ENCODE results near the gene TIMP3. TPM values are rescaled to one million over a fixed set of nuclear protein-coding genes. Genes with fewer than 3 reads are reported as not detected.
A peak's percentile ranks its signal among the peaks of the same experiment; 100 is the strongest.

The TIMP3 gene
- total RNA-seq, 1 donor from 2014 or later: 171 TPM

- no peak for DNase-seq
Observed at GRCh38 chr22:32786027-32786418, 15.5 kb upstream of the TIMP3 start.

- peak; percentile 60 for DNase-seq
Observed at GRCh38 chr22:32788904-32789624, 12.4 kb upstream of the TIMP3 start.

DNA sequence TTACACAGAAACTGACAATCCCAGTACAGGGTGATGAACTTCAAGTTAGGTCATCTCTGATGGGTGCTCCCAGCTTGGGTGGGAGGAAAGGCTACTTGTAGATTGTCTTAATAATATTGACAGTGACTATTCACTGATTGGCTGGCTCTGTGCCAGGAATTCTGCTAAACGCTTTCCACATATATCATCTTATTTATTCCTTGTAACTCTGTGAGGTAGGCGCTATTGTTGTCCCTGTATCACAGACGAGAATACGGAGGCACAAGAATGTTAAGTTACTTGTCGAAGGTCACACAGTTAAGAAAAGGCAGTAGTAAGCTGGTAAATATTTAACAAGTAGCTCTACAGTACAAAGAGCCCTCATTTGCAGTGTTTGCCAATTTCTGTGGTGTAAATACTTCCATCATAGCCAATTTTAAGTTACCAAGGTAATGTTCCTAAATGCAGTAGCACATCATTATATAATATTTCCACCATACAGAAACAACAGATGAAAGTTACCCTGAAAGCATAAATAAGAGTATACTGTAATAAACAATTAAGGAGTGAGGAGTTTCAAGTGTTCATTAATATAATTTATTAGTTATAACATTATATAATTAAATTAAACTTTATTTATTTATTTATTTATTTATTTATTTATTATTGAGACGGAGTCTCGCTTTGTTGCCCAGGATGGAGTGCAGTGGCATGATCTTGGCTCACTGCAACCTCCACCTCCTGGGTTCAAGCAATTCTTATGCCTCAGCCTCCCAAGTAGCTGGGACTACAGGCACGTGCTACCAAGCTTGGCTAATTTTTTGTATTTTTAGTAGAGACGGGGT lies 11.5 kb upstream of the TIMP3 start:
- DNase-seq: no peak

GRCh38 chr22:32791056-32791455 lies 10.4 kb upstream of the TIMP3 start:
- no peak for DNase-seq

- DNase-seq: no peak
Observed at GRCh38 chr22:32791485-32791884, 10.0 kb upstream of the TIMP3 start.

GRCh38 chr22:32793589-32793988 lies 7.9 kb upstream of the TIMP3 start:
- no peak for DNase-seq

DNA sequence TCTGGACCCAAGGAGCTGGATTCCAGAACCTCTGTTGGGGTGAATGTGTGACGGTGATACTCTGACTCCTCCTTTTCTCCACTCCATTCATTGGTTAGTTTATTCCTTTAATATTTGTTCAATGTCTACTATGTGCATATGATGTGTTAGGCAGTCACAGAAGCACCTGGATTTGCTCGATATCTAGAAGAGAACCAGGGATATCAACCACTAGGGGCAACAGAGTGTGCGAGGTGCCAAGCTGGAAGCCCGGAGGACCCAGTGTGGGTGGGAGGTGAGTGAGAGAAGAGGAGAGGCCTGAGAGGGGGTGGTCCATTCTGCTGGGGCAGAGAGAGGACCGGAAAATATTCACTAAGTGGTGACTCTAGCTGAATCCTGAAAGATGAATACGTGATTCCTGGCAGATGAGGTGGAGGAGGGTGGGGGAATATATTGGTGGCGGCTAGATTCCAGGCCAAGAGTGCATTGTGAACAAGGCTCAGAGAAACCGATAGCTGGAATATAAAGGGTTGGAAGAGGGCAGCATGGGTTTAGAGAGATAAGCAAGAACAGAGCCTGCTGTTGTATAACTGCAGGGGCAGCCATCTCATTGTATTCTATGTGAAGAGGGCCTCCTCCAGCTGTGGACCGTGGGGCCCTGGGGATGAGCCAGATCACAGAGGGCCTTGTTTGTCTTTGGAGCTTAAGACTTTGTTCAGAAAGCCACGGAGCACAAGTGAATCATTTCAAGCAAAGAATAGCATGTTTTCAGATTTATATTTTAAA lies 6.9 kb upstream of the TIMP3 start:
- no peak for DNase-seq

DNA sequence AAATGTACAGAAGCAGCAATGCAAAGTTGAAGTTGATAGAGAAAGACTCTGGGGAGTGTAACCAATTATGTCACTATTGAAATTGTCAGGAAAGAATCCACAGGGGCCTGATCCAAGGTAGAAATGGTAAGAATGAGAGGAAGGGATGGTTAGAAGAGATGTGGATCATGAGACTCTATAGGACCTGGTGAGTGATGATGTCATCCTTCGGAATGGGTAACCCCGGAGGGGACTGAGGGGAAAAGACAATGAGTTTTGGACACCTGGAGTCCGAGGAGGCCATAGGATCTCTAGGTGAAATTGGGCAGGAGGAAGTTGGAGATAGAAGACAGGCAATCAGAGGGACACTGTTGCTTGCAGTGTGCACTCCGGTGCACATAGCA lies 6.3 kb upstream of the TIMP3 start:
- no peak for DNase-seq

- peak; percentile 88 for DNase-seq
Observed at GRCh38 chr22:32796865-32797573, 4.5 kb upstream of the TIMP3 start.

DNA sequence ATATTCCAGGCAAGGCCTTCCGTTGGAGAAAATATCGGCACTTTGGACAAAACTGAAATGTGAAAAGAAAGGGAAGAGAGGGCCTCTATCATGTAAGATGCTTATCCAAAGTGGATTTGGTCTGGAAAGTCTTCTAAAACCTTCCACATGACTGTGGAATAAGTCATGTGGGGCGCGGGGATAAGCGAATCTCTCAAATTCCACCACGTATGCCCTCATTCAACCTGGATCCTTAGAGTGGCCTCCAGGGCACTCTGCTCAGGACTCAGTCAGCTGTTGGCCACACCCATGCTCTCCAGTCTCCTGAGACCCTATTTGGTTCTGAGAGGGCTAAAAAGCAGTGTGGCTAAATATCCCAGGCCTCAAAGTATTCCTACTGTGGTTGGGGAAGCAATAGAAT lies 2.0 kb upstream of the TIMP3 start:
- DNase-seq: no peak

- peak; percentile 90 for DNase-seq
Observed at GRCh38 chr22:32800158-32800882, 1.2 kb upstream of the TIMP3 start.

DNA sequence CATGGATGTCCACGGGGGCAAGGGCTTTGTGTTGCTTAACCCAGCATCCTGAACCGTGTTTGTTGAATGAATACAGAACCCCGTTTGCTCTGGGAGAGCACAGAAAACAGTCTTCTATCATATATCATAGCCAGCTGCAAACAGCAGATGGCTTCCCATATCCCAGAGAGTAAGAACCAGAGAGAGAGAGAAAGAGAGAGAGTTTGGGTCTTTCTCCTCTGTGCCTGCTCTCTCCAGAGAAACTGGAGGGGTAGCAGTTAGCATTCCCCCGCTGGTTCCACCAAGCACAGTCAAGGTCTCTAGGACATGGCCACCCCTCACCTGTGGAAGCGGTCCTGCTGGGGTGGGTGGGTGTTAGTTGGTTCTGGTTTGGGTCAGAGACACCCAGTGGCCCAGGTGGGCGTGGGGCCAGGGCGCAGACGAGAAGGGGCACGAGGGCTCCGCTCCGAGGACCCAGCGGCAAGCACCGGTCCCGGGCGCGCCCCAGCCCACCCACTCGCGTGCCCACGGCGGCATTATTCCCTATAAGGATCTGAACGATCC lies 440 bp upstream of the TIMP3 start:
- DNase-seq: peak; percentile 73

DNA sequence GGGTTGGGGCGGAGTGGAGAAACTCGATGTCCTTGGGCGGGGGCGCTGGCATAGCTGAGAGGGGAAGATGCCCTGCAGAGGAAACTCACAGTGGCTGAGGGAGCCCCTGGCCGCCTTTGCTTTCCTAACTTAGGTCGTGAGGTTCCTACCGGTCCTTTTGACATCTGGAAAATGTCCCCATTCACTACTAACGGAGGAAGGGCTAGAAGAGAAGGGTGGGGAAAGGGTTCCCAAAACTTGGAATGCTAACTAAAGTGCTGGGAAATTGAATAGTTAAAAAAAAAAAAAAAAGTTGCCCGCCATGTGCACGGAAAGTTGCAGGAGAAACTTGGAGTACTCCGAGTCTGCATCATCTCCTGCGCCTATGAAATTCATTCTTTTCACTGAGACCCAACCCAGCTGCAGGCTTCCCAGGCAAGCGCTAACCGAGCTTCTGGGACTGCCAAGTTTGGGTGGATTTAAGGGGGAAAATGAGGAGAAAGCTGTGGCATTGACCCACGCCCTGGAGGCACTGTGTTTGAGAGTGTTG lies 796 bp downstream of the TIMP3 start:
- DNase-seq: no peak

- no peak for DNase-seq
Observed at GRCh38 chr22:32803020-32803737, 1.7 kb downstream of the TIMP3 start.

DNA sequence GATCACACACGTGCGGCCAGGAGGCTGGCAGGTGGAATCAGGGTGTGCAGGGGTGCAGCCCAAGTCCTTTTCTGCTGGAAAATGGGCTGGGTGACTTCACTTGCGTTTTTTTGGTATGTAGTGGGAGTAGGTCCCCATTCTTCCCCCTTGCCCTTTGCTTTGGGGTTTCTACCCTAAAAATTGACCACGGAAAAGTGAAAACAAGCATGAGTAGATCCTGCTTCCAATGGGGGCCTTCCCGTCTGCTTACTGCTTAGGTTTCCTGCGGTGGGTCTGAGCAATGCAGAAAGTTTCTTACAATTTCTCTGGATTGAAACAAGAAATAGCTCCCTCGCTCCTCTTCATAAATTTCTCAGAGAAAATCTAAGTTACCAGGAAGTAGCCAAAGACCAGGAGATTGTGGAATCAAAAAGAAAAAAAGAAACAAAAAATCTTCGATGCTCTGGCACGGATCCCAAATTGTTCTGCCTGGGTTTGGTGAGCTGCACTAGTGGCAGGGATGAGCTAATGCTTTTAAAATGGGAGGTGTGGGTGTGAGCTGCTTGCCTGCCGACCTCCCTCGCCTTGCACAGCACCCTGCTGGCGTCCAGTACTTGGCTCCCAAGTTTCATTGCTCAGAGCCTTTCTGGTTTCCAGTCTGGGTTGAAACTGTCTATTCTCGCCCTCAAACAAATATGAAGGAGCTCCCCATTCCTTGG lies 2.4 kb downstream of the TIMP3 start:
- no peak for DNase-seq

GRCh38 chr22:32804531-32805360 lies 3.2 kb downstream of the TIMP3 start:
- no peak for DNase-seq

DNA sequence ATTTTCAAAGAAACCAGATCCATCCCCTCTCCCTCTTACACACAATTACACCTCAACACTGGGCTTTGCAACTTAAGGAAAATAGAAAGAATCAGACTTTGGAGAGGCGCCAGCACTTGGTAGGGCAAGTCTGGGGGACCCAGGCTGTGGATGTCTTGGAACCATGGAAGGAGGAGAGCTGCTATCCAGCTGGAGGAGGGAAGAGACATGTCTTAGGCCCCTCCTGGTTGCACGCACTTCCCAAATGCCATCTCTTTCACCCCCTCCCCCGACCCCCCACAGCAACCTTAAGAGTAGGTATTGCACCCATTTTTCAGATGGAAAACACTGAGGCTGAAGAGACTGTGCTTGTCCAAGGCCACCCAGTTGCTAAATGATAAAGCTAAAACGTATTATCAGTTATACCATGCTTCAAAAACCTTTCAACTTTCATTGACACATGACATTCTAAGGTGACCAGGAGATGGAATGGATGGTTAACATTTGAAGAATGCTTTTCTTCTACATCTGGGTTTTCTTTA lies 3.9 kb downstream of the TIMP3 start:
- no peak for DNase-seq

DNA sequence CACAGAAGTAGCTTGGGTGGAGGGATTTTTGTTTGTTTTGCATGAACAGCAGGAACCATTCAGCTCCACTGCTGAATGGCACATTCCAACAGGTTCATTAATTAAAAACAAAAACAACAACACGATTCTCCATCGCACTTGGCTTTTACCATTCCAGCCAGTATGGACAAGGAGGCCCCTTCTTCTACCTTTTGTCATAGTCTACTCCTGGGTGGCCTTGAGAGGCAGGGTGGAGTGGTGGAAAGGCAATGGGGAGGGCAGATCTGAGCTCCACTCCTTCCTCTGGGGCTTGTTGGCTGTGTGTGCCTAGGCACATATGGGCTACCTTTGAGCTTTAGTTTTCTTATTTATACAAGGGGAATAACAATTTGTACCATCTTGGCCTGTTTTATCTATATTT lies 4.8 kb downstream of the TIMP3 start:
- DNase-seq: no peak

GRCh38 chr22:32808038-32808445 lies 6.5 kb downstream of the TIMP3 start:
- DNase-seq: no peak

Measured in tongue (tissue), 2 donors.